Measurements from ENCODE around the gene HSD17B10.

- no peak for TF ChIP-seq POLR2AphosphoS5 (IDR thresholded peaks at IDR 0.05)
- no peak for TF ChIP-seq CTCF (IDR thresholded peaks at IDR 0.05; ENCODE audit: poor library complexity, severe bottlenecking)
- TF ChIP-seq SMC3 (conservative IDR thresholded peaks at IDR 0.05; ENCODE audit: poor library complexity) = no peak
- TF ChIP-seq EZH2 (IDR thresholded peaks at IDR 0.05; ENCODE audit: borderline replicate concordance, insufficient read depth, low read length, poor library complexity, severe bottlenecking) = no peak
- TF ChIP-seq TAF1 (IDR thresholded peaks at IDR 0.05; ENCODE audit: low read depth) = no peak
- no peak for TF ChIP-seq MXI1 (conservative IDR thresholded peaks at IDR 0.05; ENCODE audit: poor library complexity, severe bottlenecking)
- TF ChIP-seq EP300 (conservative IDR thresholded peaks at IDR 0.05; ENCODE audit: poor library complexity, severe bottlenecking) = no peak
Observed at GRCh38 chrX:53430231-53430630, 3.9 kb downstream of the HSD17B10 start.
